B cell (primary cell): ENCODE measurements around the gene MAML3. TPM values are rescaled to one million over a fixed set of nuclear protein-coding genes. Genes with fewer than 3 reads are reported as not detected.

Source experiments
- ATAC-seq: fragments of 200-7000 bp; cut with Tn5 transposase; one replicate; pipeline ENCODE4 v1.10.0; 2021; ENCODE audit warnings: low read depth, mild to moderate bottlenecking, moderate number of reproducible peaks, moderate library complexity
- CTCF ChIA-PET: fragments of 350-600 bp; sonication (Branson Sonifier 250); formaldehyde crosslinking; loops from one replicate; lab custom pipeline; 2021; ENCODE audit warnings: antibody characterized with exemption, inconsistent platforms; lab: Charles Lee
- POLR2A ChIA-PET: fragments of 350-600 bp; sonication (Branson Sonifier 250); formaldehyde crosslinking; loops from one replicate; lab custom pipeline; 2021; ENCODE audit warnings: antibody characterized with exemption; lab: Charles Lee
- DNase-seq: peaks from one replicate; pipeline ENCODE4 v3.0.0; 2013
- H2AFZ ChIP-seq: 2 replicates; pipeline ENCODE4 v1.6.1; 2012; ENCODE audit warnings: mild to moderate bottlenecking, low read depth, low read length; ENCODE audit not compliant: insufficient read depth, poor library complexity, severe bottlenecking
- H3K27ac ChIP-seq, 2 donors: 1 replicate in 1 of 2; 2 replicates in 1 of 2; pipeline ENCODE4 v1.5.1; 2012 to 2013; ENCODE audit warnings: low read length in 2 of 2, mild to moderate bottlenecking in 2 of 2, moderate library complexity in 1 of 2
- H3K27me3 ChIP-seq, 4 experiments: fragments of 200-600 bp in 1 of 4; sonication (generic) in 1 of 4; replicated peaks in 1 of 4; 1 replicate in 2 of 4; 2 replicates in 2 of 4; pipeline versions ENCODE4 v1.6.1 to v1.7.0; 2013 to 2016; ENCODE audit warnings: low read length in 3 of 4, mild to moderate bottlenecking in 2 of 4, mixed read lengths in 1 of 4, moderate library complexity in 1 of 4; ENCODE audit not compliant: insufficient read depth in 4 of 4, control insufficient read depth in 3 of 4; ENCODE audit errors: control extremely low read depth in 1 of 4
- H3K36me3 ChIP-seq, 2 experiments: replicated peaks in 1 of 2; 1 replicate in 1 of 2; 2 replicates in 1 of 2; pipeline versions ENCODE4 v1.6.1 to v1.7.1; 2013; ENCODE audit warnings: low read length in 1 of 2; ENCODE audit not compliant: insufficient read depth in 2 of 2, control insufficient read depth in 1 of 2; ENCODE audit errors: control extremely low read depth in 1 of 2, extremely low read depth in 1 of 2
- H3K4me1 ChIP-seq, 2 donors: fragments of 200-600 bp in 1 of 2; sonication (generic) in 1 of 2; 1 replicate in 1 of 2; 2 replicates in 1 of 2; pipeline versions ENCODE4 v1.5.1 to v1.6.1; 2013 to 2017; ENCODE audit warnings: low read length in 2 of 2; ENCODE audit not compliant: control insufficient read depth in 2 of 2, insufficient read depth in 2 of 2
- H3K4me2 ChIP-seq: replicated peaks from 2 replicates; pipeline ENCODE3; 2012; ENCODE audit warnings: mild to moderate bottlenecking, low read depth, low read length; ENCODE audit not compliant: poor library complexity, severe bottlenecking
- H3K4me3 ChIP-seq, 5 experiments: fragments of 200-600 bp in 1 of 5; sonication (generic) in 1 of 5; 1 replicate in 3 of 5; 2 replicates in 2 of 5; pipeline versions ENCODE4 v1.5.1 to v1.7.0; 2011 to 2016; ENCODE audit warnings: low read length in 4 of 5, mild to moderate bottlenecking in 4 of 5, low read depth in 2 of 5, control low read depth in 1 of 5, moderate library complexity in 1 of 5; ENCODE audit not compliant: insufficient read depth in 1 of 5; ENCODE audit errors: control extremely low read depth in 1 of 5, extremely low read depth in 1 of 5
- H3K79me2 ChIP-seq: fragments of 200-600 bp; sonication (generic); one replicate; pipeline ENCODE4 v1.6.0; 2016; ENCODE audit warnings: low read length; ENCODE audit not compliant: control insufficient read depth, insufficient read depth
- H3K9ac ChIP-seq: fragments of 200-600 bp; sonication (generic); 2 replicates; pipeline ENCODE4 v1.6.1; 2017; ENCODE audit warnings: mild to moderate bottlenecking, low read length, moderate library complexity
- H3K9me3 ChIP-seq, 3 donors: one replicate each; pipeline versions ENCODE4 v1.6.1 to v1.7.1; 2013; ENCODE audit warnings: low read length in 2 of 3; ENCODE audit not compliant: control insufficient read depth in 2 of 3, insufficient read depth in 1 of 3; ENCODE audit errors: control extremely low read depth in 1 of 3
- H4K20me1 ChIP-seq: 2 replicates; pipeline ENCODE4 v1.6.0; 2012; ENCODE audit warnings: mild to moderate bottlenecking, low read length; ENCODE audit not compliant: insufficient read depth, control insufficient read depth, poor library complexity, severe bottlenecking
- H3K27ac Mint-ChIP-seq: one replicate; pipeline ENCODE4 v1.8.0; 2021; ENCODE audit warnings: mixed read lengths
- H3K27me3 Mint-ChIP-seq: one replicate; pipeline ENCODE4 v1.8.0; 2021; ENCODE audit warnings: mixed read lengths
- H3K4me1 Mint-ChIP-seq: one replicate; pipeline ENCODE4 v1.8.0; 2021; ENCODE audit warnings: mixed read lengths
- H3K4me3 Mint-ChIP-seq: one replicate; pipeline ENCODE4 v1.8.0; 2021; ENCODE audit warnings: mixed read lengths
- H3K9me3 Mint-ChIP-seq: one replicate; pipeline ENCODE4 v1.8.0; 2022; ENCODE audit warnings: mixed read lengths; ENCODE audit not compliant: insufficient read depth
- EZH2 ChIP-seq: IDR thresholded peaks from 2 replicates; pipeline ENCODE4 v1.6.1; 2012; ENCODE audit warnings: borderline replicate concordance, low read depth, mild to moderate bottlenecking, moderate library complexity, low read length; ENCODE audit not compliant: insufficient read depth, poor library complexity, severe bottlenecking
- WGBS: methylation state at CpG from one replicate; pipeline ENCODE4 v1.1.5; 2013; ENCODE audit warnings: missing lambda C conversion rate; ENCODE audit not compliant: insufficient coverage; 5-methylcytosine and 5-hydroxymethylcytosine counted together
- intact Hi-C: fragments of 100-400 bp; cut with micrococcal nuclease; formaldehyde crosslinking; loops from one replicate; pipeline ENCODE4 v1.10.0; 2022
- polyA plus RNA-seq: library from polyadenylated mRNA; depleted of rRNA; stranded (reverse); fragments of >200 nt; gene quantifications from 2 replicates; pipeline ENCODE4 v1.2.3, GENCODE V29; 2012
- total RNA-seq, 2 donors: library from RNA; stranded (reverse); fragments of 120-200 nt in 1 of 2; gene quantifications; 1 replicate in 1 of 2; 2 replicates in 1 of 2; pipeline versions ENCODE4 v1.2.3 to v1.2.4, GENCODE V29; 2013 to 2022
- TF ChIP-seq, protein P1 (sequence below): fragments of 200-600 bp; IDR thresholded peaks from one replicate; pipeline ENCODE4 v1.8.0; 2022; ENCODE audit warnings: antibody characterized with exemption, mild to moderate bottlenecking

The MAML3 gene
- total and polyA plus RNA-seq, 2 donors (not counting 1 experiment from before 2014, with no cell fraction given): 0.94 to 5.3 TPM

DNA sequence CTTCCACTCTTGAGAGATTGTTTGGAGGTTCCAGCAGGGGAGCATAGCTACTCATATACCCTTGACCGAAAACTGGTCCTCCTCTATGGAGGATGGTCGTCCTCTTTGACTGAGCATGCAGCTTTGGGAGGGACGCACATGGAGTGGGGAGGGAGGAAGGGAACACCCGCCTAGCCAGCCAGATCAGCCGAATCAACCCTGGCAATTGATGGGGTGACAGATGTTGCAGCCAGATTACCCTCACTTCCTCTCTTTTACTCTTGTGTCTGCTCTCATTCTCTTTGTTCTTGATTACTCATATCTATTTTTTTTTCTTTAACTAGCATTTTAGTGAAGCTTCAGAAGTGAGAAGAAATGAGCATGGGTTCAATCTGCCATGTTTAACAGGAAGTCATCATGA is 468.8 kb downstream of the MAML3 start:
- no CpG with 5 or more reads among the region's 5 CpGs for WGBS
- Mint-ChIP-seq H3K9me3 (no peaks in the 10 kb centered on the region), H3K4me1 (no peaks in the 10 kb centered on the region), H3K27ac (no peak overlapping the region), H3K4me3 (no peak overlapping the region), H3K27me3 (no peaks in the 10 kb centered on the region)
- Histone ChIP-seq H3K4me2 (no peak overlapping the region), H3K27ac (no peak overlapping the region), H3K79me2 (no peaks in the 10 kb centered on the region), H3K27me3 (no peaks in the 10 kb centered on the region), H3K4me3 (no peak overlapping the region), H3K9me3 (no peaks in the 10 kb centered on the region), H4K20me1 (no peaks in the 10 kb centered on the region), H3K36me3 (no peaks in the 10 kb centered on the region), H3K4me1 (no peaks in the 10 kb centered on the region), H2AFZ (no peak overlapping the region), H3K9ac (no peak overlapping the region)
- no peak for TF ChIP-seq EZH2
- TF ChIP-seq, protein P1, sequence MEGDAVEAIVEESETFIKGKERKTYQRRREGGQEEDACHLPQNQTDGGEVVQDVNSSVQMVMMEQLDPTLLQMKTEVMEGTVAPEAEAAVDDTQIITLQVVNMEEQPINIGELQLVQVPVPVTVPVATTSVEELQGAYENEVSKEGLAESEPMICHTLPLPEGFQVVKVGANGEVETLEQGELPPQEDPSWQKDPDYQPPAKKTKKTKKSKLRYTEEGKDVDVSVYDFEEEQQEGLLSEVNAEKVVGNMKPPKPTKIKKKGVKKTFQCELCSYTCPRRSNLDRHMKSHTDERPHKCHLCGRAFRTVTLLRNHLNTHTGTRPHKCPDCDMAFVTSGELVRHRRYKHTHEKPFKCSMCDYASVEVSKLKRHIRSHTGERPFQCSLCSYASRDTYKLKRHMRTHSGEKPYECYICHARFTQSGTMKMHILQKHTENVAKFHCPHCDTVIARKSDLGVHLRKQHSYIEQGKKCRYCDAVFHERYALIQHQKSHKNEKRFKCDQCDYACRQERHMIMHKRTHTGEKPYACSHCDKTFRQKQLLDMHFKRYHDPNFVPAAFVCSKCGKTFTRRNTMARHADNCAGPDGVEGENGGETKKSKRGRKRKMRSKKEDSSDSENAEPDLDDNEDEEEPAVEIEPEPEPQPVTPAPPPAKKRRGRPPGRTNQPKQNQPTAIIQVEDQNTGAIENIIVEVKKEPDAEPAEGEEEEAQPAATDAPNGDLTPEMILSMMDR: no peak
- POLR2A ChIA-PET: no interaction called here
- DNase-seq (no peak), ATAC-seq (no peak)
- CTCF ChIA-PET: interaction anchor here (0.9 to 1.1 kb wide), 2 partner anchors 19 to 28 kb away, joined by 3 to 4 read pairs; no protein-coding TSS in a partner anchor
- intact Hi-C loops: no loop called here

DNA sequence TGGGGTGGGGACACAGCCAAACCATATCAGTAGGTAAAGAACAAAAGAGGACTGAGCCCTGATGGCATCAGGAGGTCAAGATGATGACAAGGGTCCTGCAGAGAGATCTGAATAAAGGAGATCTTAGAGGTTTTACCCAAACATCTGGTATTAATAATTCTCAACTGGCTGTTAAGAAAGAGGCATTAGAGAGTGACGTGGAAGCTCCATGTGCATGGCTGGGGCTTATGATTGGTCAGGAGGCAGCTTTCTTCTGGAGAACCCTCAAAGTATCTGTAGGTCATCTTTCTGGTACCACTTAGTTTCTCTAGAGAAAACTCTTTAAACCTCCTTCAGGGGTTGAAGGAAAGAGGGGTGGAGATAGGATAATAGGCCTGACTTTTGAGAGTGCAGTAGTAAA is 469.6 kb downstream of the MAML3 start:
- CTCF ChIA-PET: interaction anchor here (0.6 to 1.7 kb wide), 3 partner anchors 12 to 490 kb away, joined by 4 to 8 read pairs (median 4); no protein-coding TSS in a partner anchor
- H3K27me3 ChIP-seq: no peaks in the 10 kb centered on the region
- POLR2A ChIA-PET: interaction anchor here (0.5 kb wide), 1 partner anchor 26 kb away, joined by 4 read pairs; no protein-coding TSS in a partner anchor
- WGBS: no CpG with 5 or more reads among the region's 1 CpG
- H3K27ac ChIP-seq: no peak overlapping the region
- no peaks in the 10 kb centered on the region for H4K20me1 ChIP-seq
- no peaks in the 10 kb centered on the region for H3K9me3 ChIP-seq
- Mint-ChIP-seq H3K27ac (no peak overlapping the region), H3K9me3 (no peaks in the 10 kb centered on the region), H3K4me3 (no peak overlapping the region), H3K4me1 (no peaks in the 10 kb centered on the region), H3K27me3 (no peaks in the 10 kb centered on the region)
- H3K79me2 ChIP-seq: no peaks in the 10 kb centered on the region
- H2AFZ ChIP-seq: no peak overlapping the region
- H3K36me3 ChIP-seq: no peaks in the 10 kb centered on the region
- H3K4me3 ChIP-seq: no peak overlapping the region
- H3K9ac ChIP-seq: no peak overlapping the region
- no peaks in the 10 kb centered on the region for H3K4me1 ChIP-seq
- DNase-seq: no peak
- no peak overlapping the region for H3K4me2 ChIP-seq
- TF ChIP-seq, protein P1: no peak
- no peak for TF ChIP-seq EZH2
- intact Hi-C loops: no loop called here
- ATAC-seq: no peak
